Nasal cavity respiratory epithelium epithelial cell of viscerocranial mucosa (primary cell): ENCODE results near the gene COX6A2. TPM values are rescaled to one million over a fixed set of nuclear protein-coding genes. Genes with fewer than 3 reads are reported as not detected.

Experiments
- total RNA-seq: library from RNA; depleted of rRNA; stranded (reverse); fragments of >200 nt; gene quantifications from 2 replicates; pipeline ENCODE4 v1.2.3, GENCODE V29; 2014

The COX6A2 gene
- not detected in 2 replicates for total RNA-seq

GRCh38 chr16:31428279-31428597 is at the start of gene COX6A2:
TSS of gene COX6A2 (minus strand) at chr16:31428360. CDS start at chr16:31428325, 35 bp downstream.

DNA sequence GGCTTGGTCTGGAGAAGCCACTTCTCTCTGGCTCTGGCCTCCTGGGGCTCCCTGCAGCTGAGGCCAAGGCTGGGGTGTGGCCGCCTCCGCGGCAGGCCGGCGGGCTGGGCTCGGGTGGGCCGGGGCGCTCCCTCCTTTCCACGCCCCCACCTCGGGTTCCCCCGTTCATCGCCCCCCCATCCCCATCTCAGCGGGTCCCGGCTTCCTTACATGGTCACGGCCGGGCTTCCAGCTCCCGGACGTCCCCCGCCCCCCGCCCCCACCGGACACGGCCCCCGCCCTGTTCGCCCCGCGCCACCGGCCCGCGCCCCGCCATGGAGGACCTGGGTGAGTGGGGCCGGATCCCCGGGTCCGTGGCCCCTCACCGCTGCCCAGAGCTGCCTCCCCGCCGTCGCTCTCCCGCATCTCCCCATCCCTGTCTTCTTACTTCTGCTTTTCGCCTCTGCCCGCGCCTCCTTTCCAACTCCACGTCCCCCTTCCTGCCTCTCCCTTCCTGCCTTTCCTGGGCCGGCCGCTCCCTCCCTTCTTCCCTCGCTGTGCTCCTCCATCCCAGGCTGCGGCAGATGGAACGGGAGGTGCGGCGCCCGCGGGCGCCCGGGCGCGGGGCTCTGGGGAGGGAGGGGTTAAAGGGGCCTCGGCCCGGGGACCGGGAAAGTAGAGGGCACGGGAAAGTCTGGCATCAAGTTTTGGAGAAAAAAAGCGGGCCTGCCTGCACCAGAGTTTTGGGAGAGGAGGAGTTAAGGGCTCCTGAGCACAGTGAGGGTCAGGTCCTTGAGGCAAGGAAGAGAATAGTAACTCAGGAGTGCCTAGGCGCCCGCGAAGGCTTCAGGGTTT is 43.9 kb upstream of the COX6A2 start, which contains the start of gene TGFB1I1:
TSS of gene TGFB1I1 (plus strand) at position 278 of the 834 bp plus-strand sequence. CDS start at position 315, 37 bp downstream.

GRCh38 chr16:31458844-31459686 is 30.9 kb upstream of the COX6A2 start, which contains the start of gene ARMC5:
TSS of gene ARMC5 (plus strand) at chr16:31459501. CDS start at chr16:31459525, 24 bp downstream.

DNA sequence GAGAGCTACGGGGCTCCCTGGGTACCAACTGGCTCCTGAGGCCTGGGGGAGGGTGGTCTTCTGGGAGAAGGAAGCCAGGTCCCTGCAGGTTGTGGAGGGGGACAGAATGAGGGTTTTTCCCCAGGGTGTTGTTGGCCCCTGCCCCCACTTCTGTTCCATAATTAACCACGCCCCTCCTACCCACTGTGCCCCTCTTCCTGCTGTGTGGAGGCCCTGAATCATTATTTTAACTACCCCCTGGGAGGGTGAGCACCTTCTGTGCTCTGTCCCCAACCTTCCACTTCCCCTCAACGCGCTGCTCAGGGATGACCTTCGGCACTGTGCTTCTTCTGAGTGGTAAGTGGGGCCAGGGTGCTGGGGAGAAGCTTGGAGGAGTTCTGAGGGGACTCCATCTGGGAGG is 35.1 kb downstream of the COX6A2 start, which contains the start of gene ITGAD:
TSS of gene ITGAD (plus strand) at position 280 of the 400 bp plus-strand sequence. CDS start at position 306, 26 bp downstream.

Other genes with a start within 250 kb of the COX6A2 start
- 17.8 and 42.6 TPM in 2 replicates for gene FUS, start 248.2 kb downstream of the COX6A2 start, total RNA-seq
- 56.4 and 92.7 TPM in 2 replicates for gene PYCARD, start 225.6 kb downstream of the COX6A2 start, total RNA-seq
- gene TRIM72, start 214.2 kb downstream of the COX6A2 start, total RNA-seq: under 0.01 TPM in 1 of 2 replicates, not detected in the other
- not detected in 2 replicates for gene PYDC1, start 211.2 kb downstream of the COX6A2 start, total RNA-seq
- 0.57 TPM in 1 of 2 replicates, not detected in the other for gene ITGAM, start 168.4 kb downstream of the COX6A2 start, total RNA-seq
- gene ITGAX, start 73.2 kb downstream of the COX6A2 start, total RNA-seq: under 0.01 TPM in 1 of 2 replicates, not detected in the other
- not detected in 2 replicates for gene ITGAD, start 35.0 kb downstream of the COX6A2 start, total RNA-seq
- gene ZNF843, start 14.4 kb upstream of the COX6A2 start, total RNA-seq: under 0.01 and 0.43 TPM in 2 replicates
- 7.2 and 14.9 TPM in 2 replicates for gene ARMC5, start 31.1 kb upstream of the COX6A2 start, total RNA-seq
- gene TGFB1I1, start 43.8 kb upstream of the COX6A2 start, total RNA-seq: 1.7 and 5.2 TPM in 2 replicates
- gene SLC5A2, start 54.8 kb upstream of the COX6A2 start, total RNA-seq: not detected in 2 replicates
- 35.5 and 56.0 TPM in 2 replicates for gene RUSF1, start 80.0 kb upstream of the COX6A2 start, total RNA-seq
- gene AHSP, start 99.5 kb upstream of the COX6A2 start, total RNA-seq: not detected in 2 replicates